Measurements from ENCODE around the gene SOCS6.

SOCS6 gene

GRCh38 chr18:70288171-70288850 is 534 bp upstream of the SOCS6 start:
- no peaks in the 10 kb centered on the region for H3K36me3 ChIP-seq (ENCODE audit: control insufficient read depth in 2 of 2, insufficient read depth in 2 of 2, low read length in 2 of 2)

GRCh38 chr18:70289351-70290312 is 787 bp downstream of the SOCS6 start:
- H3K27ac ChIP-seq (ENCODE audit: low read depth in 2 of 2, low read length in 2 of 2), result peak overlapping the region; percentile 86 to 88
- H3K36me3 ChIP-seq (ENCODE audit: control insufficient read depth in 2 of 2, insufficient read depth in 2 of 2, low read length in 2 of 2), result no peaks in the 10 kb centered on the region
- no peaks in the 10 kb centered on the region for H3K9me3 ChIP-seq (ENCODE audit: control insufficient read depth in 2 of 2, low read length in 2 of 2)
- peaks cover 24 to 36% of the 10 kb centered on the region in 2 donors for H3K4me1 ChIP-seq (ENCODE audit: control insufficient read depth in 2 of 2, insufficient read depth in 2 of 2, low read length in 2 of 2)
- peak overlapping the region; percentile 74 to 97 for H3K4me3 ChIP-seq (ENCODE audit: low read length in 2 of 2)
- no peaks in the 10 kb centered on the region for H3K27me3 ChIP-seq (ENCODE audit: control insufficient read depth in 2 of 2, insufficient read depth in 2 of 2, low read length in 2 of 2)
- peak overlapping the region; percentile 82 to 90 for H3K9ac ChIP-seq (ENCODE audit: low read depth in 1 of 2, low read length in 2 of 2)

More at GRCh38 chr18:70288171-70288850, 534 bp upstream of the SOCS6 start:
- Histone ChIP-seq H3K9ac (ENCODE audit: low read depth in 1 of 2, low read length in 2 of 2) (peak overlapping the region; percentile 41 to 89), H3K27ac (ENCODE audit: low read depth in 2 of 2, low read length in 2 of 2) (peak overlapping the region; percentile 81 to 88), H3K4me3 (ENCODE audit: low read length in 2 of 2) (peak overlapping the region; percentile 71 to 73), H3K4me1 (ENCODE audit: control insufficient read depth in 2 of 2, insufficient read depth in 2 of 2, low read length in 2 of 2) (peaks cover 22 to 33% of the 10 kb centered on the region in 2 donors), H3K9me3 (ENCODE audit: control insufficient read depth in 2 of 2, low read length in 2 of 2) (no peaks in the 10 kb centered on the region), H3K27me3 (ENCODE audit: control insufficient read depth in 2 of 2, insufficient read depth in 2 of 2, low read length in 2 of 2) (no peaks in the 10 kb centered on the region)

- peak overlapping the region; percentile 24 to 82 for H3K9ac ChIP-seq (ENCODE audit: low read depth in 1 of 2, low read length in 2 of 2)
- H3K27me3 ChIP-seq (ENCODE audit: control insufficient read depth in 2 of 2, insufficient read depth in 2 of 2, low read length in 2 of 2), result no peaks in the 10 kb centered on the region
- peak overlapping the region; percentile 74 to 97 for H3K4me3 ChIP-seq (ENCODE audit: low read length in 2 of 2)
- no peaks in the 10 kb centered on the region for H3K9me3 ChIP-seq (ENCODE audit: control insufficient read depth in 2 of 2, low read length in 2 of 2)
- peaks cover 24 to 36% of the 10 kb centered on the region in 2 donors for H3K4me1 ChIP-seq (ENCODE audit: control insufficient read depth in 2 of 2, insufficient read depth in 2 of 2, low read length in 2 of 2)
- peak overlapping the region; percentile 43 to 46 for H3K27ac ChIP-seq (ENCODE audit: low read depth in 2 of 2, low read length in 2 of 2)
- H3K36me3 ChIP-seq (ENCODE audit: control insufficient read depth in 2 of 2, insufficient read depth in 2 of 2, low read length in 2 of 2), result no peaks in the 10 kb centered on the region
Measured at GRCh38 chr18:70290482-70291294, 1.8 kb downstream of the SOCS6 start.

- Histone ChIP-seq H3K4me1 (ENCODE audit: control insufficient read depth in 2 of 2, insufficient read depth in 2 of 2, low read length in 2 of 2) (peaks cover 24 to 36% of the 10 kb centered on the region in 2 donors), H3K9me3 (ENCODE audit: control insufficient read depth in 2 of 2, low read length in 2 of 2) (no peaks in the 10 kb centered on the region), H3K36me3 (ENCODE audit: control insufficient read depth in 2 of 2, insufficient read depth in 2 of 2, low read length in 2 of 2) (no peaks in the 10 kb centered on the region), H3K4me3 (ENCODE audit: low read length in 2 of 2) (peak overlapping the region in 1 of 2 donors; percentile 97), H3K9ac (ENCODE audit: low read depth in 1 of 2, low read length in 2 of 2) (no peak overlapping the region), H3K27ac (ENCODE audit: low read depth in 2 of 2, low read length in 2 of 2) (peak overlapping the region in 1 of 2 donors; percentile 46), H3K27me3 (ENCODE audit: control insufficient read depth in 2 of 2, insufficient read depth in 2 of 2, low read length in 2 of 2) (no peaks in the 10 kb centered on the region)
Measured at GRCh38 chr18:70291295-70291574, 2.4 kb downstream of the SOCS6 start.

- Histone ChIP-seq H3K9ac (ENCODE audit: low read depth in 1 of 2, low read length in 2 of 2) (peak overlapping the region; percentile 9 to 17), H3K27ac (ENCODE audit: low read depth in 2 of 2, low read length in 2 of 2) (peak overlapping the region; percentile 65 to 77), H3K36me3 (ENCODE audit: control insufficient read depth in 2 of 2, insufficient read depth in 2 of 2, low read length in 2 of 2) (no peaks in the 10 kb centered on the region), H3K4me1 (ENCODE audit: control insufficient read depth in 2 of 2, insufficient read depth in 2 of 2, low read length in 2 of 2) (peaks cover 24 to 33% of the 10 kb centered on the region in 2 donors), H3K27me3 (ENCODE audit: control insufficient read depth in 2 of 2, insufficient read depth in 2 of 2, low read length in 2 of 2) (no peaks in the 10 kb centered on the region), H3K4me3 (ENCODE audit: low read length in 2 of 2) (peak overlapping the region in 1 of 2 donors; percentile 50), H3K9me3 (ENCODE audit: control insufficient read depth in 2 of 2, low read length in 2 of 2) (no peaks in the 10 kb centered on the region)
Measured at GRCh38 chr18:70292628-70293027, 3.8 kb downstream of the SOCS6 start.

- Histone ChIP-seq H3K9me3 (ENCODE audit: control insufficient read depth in 2 of 2, low read length in 2 of 2) (no peaks in the 10 kb centered on the region), H3K4me1 (ENCODE audit: control insufficient read depth in 2 of 2, insufficient read depth in 2 of 2, low read length in 2 of 2) (peaks cover 24 to 32% of the 10 kb centered on the region in 2 donors), H3K9ac (ENCODE audit: low read depth in 1 of 2, low read length in 2 of 2) (peak overlapping the region in 1 of 2 donors; percentile 9), H3K27ac (ENCODE audit: low read depth in 2 of 2, low read length in 2 of 2) (peak overlapping the region; percentile 65 to 77), H3K4me3 (ENCODE audit: low read length in 2 of 2) (no peak overlapping the region), H3K27me3 (ENCODE audit: control insufficient read depth in 2 of 2, insufficient read depth in 2 of 2, low read length in 2 of 2) (no peaks in the 10 kb centered on the region), H3K36me3 (ENCODE audit: control insufficient read depth in 2 of 2, insufficient read depth in 2 of 2, low read length in 2 of 2) (no peaks in the 10 kb centered on the region)
Measured at GRCh38 chr18:70293166-70293565, 4.3 kb downstream of the SOCS6 start.

- H3K27me3 ChIP-seq (ENCODE audit: control insufficient read depth in 2 of 2, insufficient read depth in 2 of 2, low read length in 2 of 2), result no peaks in the 10 kb centered on the region
- no peak overlapping the region for H3K4me3 ChIP-seq (ENCODE audit: low read length in 2 of 2)
- H3K9me3 ChIP-seq (ENCODE audit: control insufficient read depth in 2 of 2, low read length in 2 of 2), result no peaks in the 10 kb centered on the region
- no peak overlapping the region for H3K27ac ChIP-seq (ENCODE audit: low read depth in 2 of 2, low read length in 2 of 2)
- no peaks in the 10 kb centered on the region for H3K36me3 ChIP-seq (ENCODE audit: control insufficient read depth in 2 of 2, insufficient read depth in 2 of 2, low read length in 2 of 2)
- H3K9ac ChIP-seq (ENCODE audit: low read depth in 1 of 2, low read length in 2 of 2), result no peak overlapping the region
- H3K4me1 ChIP-seq (ENCODE audit: control insufficient read depth in 2 of 2, insufficient read depth in 2 of 2, low read length in 2 of 2), result peaks cover 24 to 30% of the 10 kb centered on the region in 2 donors
Measured at GRCh38 chr18:70294471-70295191, 5.8 kb downstream of the SOCS6 start.

- no peaks in the 10 kb centered on the region for H3K9me3 ChIP-seq (ENCODE audit: control insufficient read depth in 2 of 2, low read length in 2 of 2)
- no peaks in the 10 kb centered on the region for H3K36me3 ChIP-seq (ENCODE audit: control insufficient read depth in 2 of 2, insufficient read depth in 2 of 2, low read length in 2 of 2)
- no peaks in the 10 kb centered on the region for H3K27me3 ChIP-seq (ENCODE audit: control insufficient read depth in 2 of 2, insufficient read depth in 2 of 2, low read length in 2 of 2)
- H3K9ac ChIP-seq (ENCODE audit: low read depth in 1 of 2, low read length in 2 of 2), result no peak overlapping the region
- no peak overlapping the region for H3K4me3 ChIP-seq (ENCODE audit: low read length in 2 of 2)
- H3K4me1 ChIP-seq (ENCODE audit: control insufficient read depth in 2 of 2, insufficient read depth in 2 of 2, low read length in 2 of 2), result peaks cover 20 to 27% of the 10 kb centered on the region in 2 donors
- no peak overlapping the region for H3K27ac ChIP-seq (ENCODE audit: low read depth in 2 of 2, low read length in 2 of 2)
Measured at GRCh38 chr18:70295192-70296188, 6.6 kb downstream of the SOCS6 start.

Data from mucosa of rectum (tissue), 2 donors.